ENCODE results near the gene MYH15.

GRCh38 chr3:108394016-108394415 lies 116.4 kb downstream of the MYH15 start:
- TF ChIP-seq, protein P1, sequence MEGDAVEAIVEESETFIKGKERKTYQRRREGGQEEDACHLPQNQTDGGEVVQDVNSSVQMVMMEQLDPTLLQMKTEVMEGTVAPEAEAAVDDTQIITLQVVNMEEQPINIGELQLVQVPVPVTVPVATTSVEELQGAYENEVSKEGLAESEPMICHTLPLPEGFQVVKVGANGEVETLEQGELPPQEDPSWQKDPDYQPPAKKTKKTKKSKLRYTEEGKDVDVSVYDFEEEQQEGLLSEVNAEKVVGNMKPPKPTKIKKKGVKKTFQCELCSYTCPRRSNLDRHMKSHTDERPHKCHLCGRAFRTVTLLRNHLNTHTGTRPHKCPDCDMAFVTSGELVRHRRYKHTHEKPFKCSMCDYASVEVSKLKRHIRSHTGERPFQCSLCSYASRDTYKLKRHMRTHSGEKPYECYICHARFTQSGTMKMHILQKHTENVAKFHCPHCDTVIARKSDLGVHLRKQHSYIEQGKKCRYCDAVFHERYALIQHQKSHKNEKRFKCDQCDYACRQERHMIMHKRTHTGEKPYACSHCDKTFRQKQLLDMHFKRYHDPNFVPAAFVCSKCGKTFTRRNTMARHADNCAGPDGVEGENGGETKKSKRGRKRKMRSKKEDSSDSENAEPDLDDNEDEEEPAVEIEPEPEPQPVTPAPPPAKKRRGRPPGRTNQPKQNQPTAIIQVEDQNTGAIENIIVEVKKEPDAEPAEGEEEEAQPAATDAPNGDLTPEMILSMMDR (IDR thresholded peaks at IDR 0.05 in 4 of 5, conservative IDR thresholded peaks at IDR 0.05 in 1 of 5): no peak
- TF ChIP-seq POLR2A (IDR thresholded peaks at IDR 0.05): no peak

Data from gastrocnemius medialis (tissue), 4 donors.